ENCODE data around the gene USP49.

- TF ChIP-seq REST (IDR thresholded peaks at IDR 0.05; ENCODE audit: insufficient replicate concordance, low read depth) = no peak
- TF ChIP-seq CTCF (IDR thresholded peaks at IDR 0.05; ENCODE audit: insufficient read depth, low read length) = no peak
- no peak for TF ChIP-seq GABPA (IDR thresholded peaks at IDR 0.05; ENCODE audit: low read depth)
- no peak for TF ChIP-seq POLR2AphosphoS5 (IDR thresholded peaks at IDR 0.05; ENCODE audit: low read depth)
- no peak for TF ChIP-seq SPI1 (IDR thresholded peaks at IDR 0.05; ENCODE audit: borderline replicate concordance, low read depth)
Measured at GRCh38 chr6:41771058-41771983, 123.9 kb downstream of the USP49 start.
